K562 (cell line): ENCODE measurements around the gene IFT27.

Experiments
- BCLAF1 ChIP-seq, 2 experiments: fragments of 450-650 bp in 1 of 2; IDR thresholded peaks; 2 replicates each; pipeline ENCODE4 v1.6.1; 2011 to 2017; ENCODE audit warnings: low read depth in 2 of 2, antibody characterized with exemption in 1 of 2, borderline replicate concordance in 1 of 2, low read length in 1 of 2, mild to moderate bottlenecking in 1 of 2, mixed read lengths in 1 of 2; ENCODE audit not compliant: control insufficient read depth in 1 of 2
- CBX2 ChIP-seq: fragments of 200-600 bp; sonication (generic); IDR thresholded peaks from one replicate; pipeline ENCODE4 v1.6.1; 2012; ENCODE audit warnings: mild to moderate bottlenecking, low read length, inconsistent platforms; ENCODE audit not compliant: insufficient read depth, poor library complexity, severe bottlenecking
- SMAD4 ChIP-seq: fragments of 250-450 bp; sonication (Bioruptor Pico); conservative IDR thresholded peaks from 2 replicates; pipeline ENCODE4 v1.8.0; 2021; ENCODE audit warnings: inconsistent platforms, mild to moderate bottlenecking, moderate library complexity

DNA sequence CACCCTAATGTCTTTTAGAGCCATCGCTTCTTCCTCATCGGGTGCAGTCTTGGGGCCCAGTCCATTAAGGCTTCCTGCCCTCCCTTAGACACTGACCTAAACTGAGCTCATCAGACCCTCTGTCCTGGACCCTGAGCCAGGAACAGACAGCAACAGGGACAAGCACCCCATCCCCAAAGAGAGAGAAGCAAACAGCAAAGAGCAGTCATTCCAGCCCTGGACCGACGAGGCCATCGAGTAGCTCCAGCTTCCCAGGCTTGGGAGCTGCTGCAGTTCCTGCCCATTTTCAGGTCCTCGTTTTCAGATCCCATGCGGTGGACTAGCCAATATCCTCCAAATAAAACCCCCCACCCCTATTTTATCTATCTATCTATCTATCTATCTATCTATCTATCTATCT lies 46.6 kb downstream of the IFT27 start:
- TF ChIP-seq CBX2 (no peak), BCLAF1 (IDR thresholded peaks at IDR 0.05; ENCODE audit: borderline replicate concordance in 1 of 2, control insufficient read depth in 1 of 2, low read depth in 2 of 2, low read length in 1 of 2) (no peak), SMAD4 (CRISPR knock-in tag) (no peak)
